A204.1 (cell line): Measurements from ENCODE around the gene FGF9.

ENCODE experiments used
- FAIRE-seq: peaks from 2 replicates; lab custom pipeline; 2012; peaks lifted over from hg19 to GRCh38; lab: Jason Lieb, UNC

FGF9 gene

DNA sequence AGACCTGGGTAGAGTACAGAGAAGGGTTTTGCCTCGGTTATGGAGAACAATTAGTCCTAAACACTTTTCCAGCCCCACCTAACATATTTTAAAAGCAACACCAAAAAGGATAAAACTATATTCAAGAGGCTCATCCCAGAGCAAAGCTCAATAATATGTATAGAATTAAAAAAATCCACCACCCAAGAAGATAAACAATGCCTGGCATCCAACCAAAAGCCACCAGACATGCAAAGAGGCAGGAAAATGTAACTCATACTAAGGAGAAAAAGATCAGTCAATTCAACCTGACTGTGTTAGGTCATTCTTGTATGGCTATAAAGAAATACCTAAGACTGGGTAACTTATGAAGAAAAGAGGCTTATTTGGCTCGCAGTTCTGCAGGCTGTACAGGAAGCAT lies 39.3 kb downstream of the FGF9 start:
- FAIRE-seq: no peak

DNA sequence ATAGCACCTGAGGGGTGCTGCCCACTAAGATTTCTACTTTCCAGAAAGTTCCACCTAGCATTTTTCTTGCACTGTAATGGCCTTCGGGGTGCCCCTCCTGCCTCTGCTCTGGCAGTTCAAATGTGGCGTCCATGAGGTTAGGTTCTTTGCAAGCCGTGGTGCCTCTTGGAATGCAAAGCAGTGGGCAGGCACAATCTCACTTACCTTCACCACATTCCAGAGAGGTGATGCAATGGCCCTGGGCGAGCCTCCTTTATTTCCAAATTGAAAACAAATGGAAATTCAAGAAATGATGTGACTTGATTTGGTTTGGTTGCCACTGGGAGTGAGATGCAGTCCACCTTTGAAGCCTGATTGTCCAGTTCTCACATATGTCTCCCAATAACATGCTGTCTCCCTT lies 46.9 kb downstream of the FGF9 start:
- no peak for FAIRE-seq

DNA sequence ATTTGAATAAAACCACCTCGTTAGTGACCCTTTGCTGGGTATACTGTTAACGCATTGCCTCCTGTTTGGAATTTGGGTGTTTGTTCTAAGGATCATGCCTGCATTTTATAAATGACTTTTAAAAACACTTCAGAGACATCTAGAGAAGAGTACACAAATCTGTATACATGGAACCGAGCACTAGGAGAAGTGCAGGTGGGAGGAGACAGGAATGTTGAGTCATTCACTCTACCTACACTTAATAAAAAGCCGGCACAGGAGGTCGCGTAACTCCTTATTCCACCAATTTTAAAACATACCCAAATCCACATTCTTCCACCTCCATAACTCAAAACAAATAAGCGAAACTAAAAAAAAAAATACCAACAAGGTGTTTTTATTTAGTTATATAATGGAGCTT lies 48.6 kb downstream of the FGF9 start:
- no peak for FAIRE-seq

DNA sequence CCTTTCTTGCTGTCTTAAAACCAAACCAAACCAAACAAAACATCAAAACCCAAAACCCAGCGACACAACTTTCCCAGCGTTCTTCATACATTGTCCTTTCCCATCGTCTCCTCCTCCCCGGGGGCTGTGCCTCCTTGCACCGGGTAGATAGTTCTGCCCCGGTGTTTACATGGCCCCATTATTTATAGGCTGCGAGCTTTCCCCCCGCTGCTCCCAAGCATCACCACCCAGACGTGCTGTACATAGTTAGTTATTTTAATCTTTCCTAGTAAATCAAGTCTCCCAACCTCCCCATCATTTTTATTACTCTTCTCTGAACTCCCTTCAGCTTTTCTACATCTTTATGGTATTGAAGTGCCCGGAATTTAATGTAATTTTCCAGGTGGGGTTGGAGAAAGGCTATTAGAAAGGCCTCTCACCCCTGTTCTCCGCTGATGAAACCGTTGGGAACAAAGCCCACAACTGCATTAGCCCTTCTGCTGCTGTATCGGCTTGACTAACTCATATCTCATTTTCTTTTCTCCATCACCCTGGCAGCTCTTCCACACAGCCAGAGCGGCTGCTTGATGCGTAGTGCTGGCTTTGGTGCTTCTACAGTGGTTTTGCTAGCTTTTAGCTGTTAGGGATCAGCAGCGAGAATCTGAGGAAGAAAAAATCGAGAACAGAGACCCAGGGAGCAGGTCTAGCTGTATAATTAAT lies 53.1 kb downstream of the FGF9 start:
- FAIRE-seq: no peak

DNA sequence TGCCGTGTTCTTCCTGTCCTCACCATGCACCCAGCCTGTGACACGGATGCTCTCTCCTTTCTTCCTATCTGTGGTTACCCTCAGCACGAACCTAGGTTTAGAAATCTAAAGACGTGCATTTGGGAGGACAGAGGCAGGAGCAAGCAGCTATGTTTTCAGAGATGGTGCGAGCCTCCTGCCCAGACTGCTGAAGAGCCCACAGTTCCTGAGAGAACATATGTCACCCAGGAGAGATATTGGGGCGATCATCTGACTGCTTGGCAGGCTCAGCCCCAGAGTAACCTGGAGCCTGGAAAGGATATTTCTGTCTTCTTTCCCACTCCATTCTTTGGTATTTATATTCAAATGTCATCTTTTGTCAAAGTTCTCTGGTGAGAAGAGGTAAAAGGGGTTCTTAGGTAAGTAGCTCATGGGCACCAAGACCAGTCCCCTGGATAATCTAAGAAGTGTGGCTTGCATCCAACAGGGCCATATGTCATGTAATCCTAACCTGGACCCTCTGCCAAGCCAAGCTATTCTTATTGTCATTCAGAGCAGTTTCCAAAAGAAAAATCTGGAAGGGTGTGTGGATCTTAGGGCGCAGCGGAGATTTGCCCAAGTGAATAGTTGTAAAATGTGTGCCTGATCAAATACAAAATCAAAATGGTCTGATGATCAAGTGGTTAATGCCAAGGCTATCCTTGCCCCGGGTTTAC lies 59.5 kb downstream of the FGF9 start:
- FAIRE-seq: no peak

DNA sequence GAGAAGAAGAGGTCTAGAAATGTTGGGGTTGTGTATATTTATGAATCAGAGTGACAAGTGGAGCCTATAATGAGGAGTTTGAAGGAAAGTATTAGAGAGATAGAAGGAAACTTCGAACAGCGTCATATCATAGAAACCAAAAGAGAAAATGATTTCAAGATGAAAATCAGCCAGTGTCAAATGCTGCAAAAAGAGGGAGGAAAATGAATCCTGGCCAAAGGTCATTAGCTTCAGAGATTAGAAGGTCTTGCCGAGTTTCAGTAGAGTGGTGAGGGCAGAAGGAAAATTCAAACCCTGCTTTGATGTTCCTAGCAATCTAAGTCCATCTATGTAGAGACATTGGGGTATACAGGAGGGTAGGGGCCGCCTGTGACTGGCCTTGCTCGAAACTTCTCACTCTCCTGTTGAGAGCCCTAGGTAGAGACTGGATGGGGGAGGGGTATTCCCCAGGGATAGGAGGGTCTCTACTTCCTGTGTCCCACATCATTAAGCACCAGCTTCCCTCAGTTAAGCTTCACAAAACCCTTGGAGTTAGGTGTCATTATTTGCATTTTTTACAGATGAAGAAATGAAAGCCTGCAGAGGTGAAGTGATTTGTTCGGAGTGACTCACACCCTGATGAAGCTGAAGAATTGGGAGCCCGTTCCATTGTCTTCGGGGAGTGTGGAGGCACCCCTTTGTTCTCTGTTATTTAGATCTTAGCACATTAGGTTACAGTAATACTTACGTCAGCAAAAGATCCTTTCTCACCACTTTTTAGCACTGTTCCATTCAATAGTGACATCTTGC lies 62.8 kb downstream of the FGF9 start:
- FAIRE-seq: no peak

DNA sequence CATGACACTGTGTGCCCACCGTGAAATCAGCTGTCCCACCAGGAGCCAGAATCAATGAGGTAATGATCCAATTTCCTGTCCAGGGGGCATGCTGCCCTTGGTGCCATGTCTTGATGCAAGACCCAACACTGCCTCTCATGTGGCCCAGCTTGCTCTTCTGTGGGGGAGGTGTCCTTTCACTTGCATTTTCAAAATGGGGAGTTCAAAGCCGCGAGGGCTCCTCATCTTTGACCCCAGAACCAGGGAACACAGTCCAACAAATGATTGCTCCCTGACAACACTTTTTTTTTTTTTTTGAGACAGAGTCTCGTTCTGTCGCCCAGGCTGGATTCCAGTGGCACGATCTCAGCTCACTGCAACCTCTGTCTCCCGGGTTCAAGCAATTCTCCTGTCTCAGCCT lies 64.1 kb downstream of the FGF9 start:
- no peak for FAIRE-seq

DNA sequence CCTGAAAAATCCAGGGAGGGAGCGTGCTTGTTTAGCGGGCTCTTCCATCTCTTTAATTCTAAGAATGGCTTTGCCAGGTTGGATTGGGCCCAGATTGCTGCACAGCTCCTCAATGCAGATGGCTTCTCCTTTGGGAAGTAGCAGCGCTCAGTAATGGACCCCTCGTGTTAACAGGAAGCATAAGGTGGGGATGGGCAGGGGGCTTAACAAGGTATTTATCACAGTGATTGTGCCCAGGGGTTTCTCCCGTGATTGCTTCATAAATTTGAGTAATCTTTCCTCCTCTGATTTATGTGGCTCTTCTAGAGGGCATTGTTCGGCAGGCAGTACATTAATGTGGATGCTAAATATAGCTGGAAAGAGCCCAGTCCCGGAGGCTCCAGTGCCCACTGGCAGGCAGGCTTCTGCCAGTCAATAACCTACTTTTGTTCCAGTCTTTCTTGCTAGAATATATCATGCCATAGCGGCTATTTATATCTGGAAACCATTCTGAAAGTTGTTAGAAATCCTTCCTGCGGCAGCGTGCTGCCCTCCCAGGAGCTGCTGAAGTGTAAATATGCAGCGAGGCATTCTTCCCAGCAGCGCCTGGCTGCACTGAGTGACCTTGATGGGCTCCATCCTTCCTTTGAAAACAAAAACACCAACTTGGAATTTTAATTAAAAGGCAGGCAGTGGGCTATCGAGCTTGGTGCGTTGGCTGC lies 65.0 kb downstream of the FGF9 start:
- FAIRE-seq: no peak

DNA sequence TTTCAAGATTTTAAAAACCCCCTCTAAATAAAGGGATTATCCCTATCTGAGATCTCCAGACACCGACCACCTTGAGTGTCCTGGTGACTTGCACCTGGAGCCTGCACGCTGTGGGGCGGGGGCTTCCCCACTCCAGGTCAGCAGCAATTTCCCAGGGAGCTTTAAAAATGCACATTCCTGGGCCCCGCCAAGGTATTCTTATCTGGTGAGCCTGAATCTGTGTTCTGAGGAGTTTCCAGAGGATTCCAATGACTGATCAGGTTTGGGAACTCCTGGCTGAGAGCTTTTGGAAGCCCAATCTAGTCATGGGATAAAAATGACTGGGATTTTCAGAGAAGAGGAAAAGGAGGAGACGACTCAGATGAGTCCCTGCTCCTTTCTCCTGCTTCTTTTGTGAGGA lies 66.1 kb downstream of the FGF9 start:
- FAIRE-seq: no peak

DNA sequence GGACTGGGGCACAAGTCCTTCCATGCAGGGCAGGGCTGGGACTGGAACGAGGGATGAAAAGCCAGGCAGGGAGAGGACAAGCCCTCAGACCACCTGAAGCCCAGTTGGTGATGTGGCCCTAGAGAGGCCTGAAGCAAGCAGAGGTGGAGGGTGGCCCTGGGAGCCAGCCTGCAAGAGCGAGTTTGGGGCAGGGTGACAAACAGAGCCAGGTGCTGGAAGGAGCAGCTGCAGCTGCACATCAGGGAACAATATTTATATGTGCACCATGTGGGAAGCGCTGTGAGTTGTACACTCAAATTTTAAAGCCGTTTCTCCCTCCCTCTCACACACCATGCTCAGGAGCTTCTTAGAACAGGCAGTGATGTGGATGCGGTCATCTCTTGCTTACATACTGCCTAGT lies 67.8 kb downstream of the FGF9 start:
- FAIRE-seq: no peak

DNA sequence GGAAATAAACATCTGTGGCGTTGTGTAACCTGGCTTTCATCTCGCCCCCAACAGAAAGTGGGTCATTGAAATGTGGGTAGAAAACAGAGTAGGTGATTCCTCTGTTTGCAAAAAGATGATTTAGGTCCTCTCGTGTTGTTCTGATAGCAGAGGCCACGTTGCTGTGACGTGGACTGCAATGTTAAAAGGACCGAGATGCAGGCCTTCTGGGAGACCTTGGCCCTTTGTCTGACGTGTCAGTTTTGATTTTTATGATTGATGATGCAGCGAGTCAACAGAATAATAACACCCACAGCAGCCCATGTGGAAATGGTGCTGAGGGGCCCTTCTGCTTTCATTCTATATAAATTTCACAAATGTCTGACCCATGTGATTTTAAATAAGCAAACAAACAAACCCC lies 68.9 kb downstream of the FGF9 start:
- FAIRE-seq: no peak

DNA sequence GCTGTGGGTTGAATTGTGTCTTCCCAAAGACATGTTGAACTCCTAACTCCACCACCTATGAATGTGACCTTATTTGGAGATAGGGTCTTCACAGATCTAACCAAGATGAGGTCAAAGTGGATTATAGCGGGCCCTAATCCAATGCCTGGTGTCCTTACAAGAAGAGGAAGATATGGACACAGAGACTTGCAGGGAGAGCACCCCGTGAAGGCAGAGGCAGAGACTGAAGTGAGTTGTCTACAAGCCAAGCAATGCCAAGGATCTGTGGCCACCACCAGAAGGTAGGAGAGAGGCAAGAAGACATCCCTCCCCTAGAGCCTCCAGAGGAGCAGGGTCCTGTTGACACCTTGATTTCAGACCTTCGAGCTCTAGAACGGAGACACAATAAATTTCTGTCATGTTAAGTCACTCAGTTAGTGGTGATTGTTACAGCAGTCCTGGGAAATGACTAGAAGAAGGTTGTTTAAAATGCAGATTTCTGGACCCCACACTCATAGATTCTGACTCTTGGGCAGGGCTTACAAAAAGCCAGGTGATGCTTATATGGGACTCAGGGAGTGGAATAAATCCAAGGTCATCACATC lies 70.6 kb downstream of the FGF9 start:
- FAIRE-seq: no peak

DNA sequence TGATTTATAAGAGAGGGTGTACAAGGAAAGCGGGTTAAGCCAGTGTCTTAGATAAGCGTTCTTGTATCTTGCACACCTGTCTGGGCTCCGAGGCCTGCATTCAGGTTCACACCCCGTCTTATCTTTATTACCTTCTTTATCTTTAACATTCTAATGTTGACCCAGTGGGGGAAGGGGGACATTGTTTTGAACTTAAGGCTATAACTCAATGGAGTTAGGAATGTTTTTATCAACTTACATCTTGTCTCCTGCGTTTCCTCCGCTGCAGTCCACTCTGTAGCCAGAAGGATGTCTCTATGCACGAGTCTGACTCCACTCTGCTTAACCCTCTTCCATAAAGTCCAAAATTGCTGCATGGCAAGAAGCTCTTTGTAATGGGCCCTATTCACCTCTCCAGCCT lies 71.2 kb downstream of the FGF9 start:
- FAIRE-seq: no peak

DNA sequence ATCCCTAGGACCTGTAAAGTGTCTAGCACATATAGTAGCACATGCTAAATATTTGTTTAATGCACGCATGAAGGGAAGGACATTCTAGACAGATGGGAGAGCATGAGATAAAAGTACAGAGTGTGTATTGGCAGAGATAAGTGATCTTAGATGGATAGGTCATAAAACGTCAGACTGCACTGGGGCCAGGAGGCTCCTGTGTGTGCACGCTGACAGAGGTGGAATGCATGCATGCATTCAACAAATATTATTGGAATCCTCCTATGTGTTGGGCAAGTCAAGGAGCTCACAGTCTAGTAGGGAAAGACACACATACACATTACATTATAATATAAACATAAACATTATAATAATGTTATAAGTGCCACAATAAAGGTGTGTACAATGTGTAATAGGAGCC lies 73.3 kb downstream of the FGF9 start:
- FAIRE-seq: no peak

DNA sequence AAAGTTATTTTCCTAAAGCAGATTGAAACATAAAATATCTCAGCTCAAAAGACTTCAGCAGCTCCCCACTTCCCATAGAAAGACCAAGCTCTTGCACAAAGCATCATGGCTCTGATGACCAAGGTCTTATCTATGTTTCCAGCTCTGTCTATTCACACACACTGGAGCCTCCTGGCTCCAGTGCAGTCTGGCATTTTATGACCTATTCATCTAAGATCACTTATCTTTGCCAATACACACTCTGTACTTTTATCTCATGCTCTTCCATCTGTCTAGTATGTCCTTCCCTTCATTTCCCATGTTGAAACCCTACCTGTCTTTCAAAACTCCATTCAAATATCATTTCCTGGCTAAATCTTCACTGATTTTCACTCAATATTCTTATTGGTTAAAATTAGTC lies 74.4 kb downstream of the FGF9 start:
- no peak for FAIRE-seq

DNA sequence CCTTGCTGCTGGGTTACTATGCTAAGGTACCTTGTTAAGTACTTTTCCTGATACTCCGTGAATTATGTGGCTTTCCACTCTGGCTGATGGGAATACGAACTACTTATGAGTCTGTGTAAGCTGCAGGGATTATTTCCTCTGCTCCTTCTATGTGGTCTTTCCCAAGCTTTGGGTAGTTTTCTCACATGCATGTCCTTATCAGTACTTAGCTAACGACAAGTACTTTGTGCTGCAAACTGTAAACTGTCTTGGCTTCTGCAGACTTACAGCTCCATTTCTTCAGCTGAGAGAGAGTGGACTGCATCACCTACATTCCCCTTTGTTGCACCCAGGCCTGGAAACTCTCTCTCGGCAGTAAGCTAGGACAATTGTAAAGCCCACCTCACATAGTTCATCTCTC lies 76.6 kb downstream of the FGF9 start:
- FAIRE-seq: no peak

DNA sequence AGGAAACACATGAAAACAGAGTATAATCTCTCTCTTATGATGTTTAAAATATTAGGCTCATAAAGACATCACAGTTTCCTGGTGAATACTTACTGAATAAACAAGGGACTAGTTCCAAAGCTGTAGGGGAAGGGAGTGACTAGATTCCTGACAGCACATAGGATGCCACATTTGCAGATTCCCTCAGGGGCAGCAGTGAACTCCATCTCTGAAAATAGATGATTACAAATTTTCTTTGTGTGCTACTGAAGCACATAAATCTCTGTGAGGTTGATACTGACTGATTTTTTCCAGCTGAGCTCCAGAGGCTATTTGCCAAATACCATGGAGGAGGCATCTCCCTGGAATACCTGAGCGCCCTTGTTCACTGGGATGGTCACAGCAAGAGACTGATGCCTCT lies 77.3 kb downstream of the FGF9 start:
- no peak for FAIRE-seq

DNA sequence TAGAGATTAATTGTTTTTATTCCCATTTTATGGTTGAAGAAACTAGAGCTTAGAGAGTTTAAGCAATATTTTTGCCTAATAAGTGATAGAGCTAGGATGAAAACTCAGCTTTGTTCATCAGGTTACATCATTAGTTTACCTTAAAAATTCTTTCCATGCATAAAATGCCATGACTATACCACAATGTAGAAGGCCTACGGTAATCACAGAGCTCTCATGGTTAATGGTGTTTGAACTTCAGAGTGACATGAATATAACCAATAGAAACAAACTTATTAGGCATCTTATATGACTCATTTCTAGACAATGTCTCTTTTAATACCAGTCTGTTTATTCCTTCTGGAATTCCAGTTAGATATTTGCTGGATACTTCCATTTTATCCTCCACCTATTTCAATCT lies 78.5 kb downstream of the FGF9 start:
- FAIRE-seq: no peak

DNA sequence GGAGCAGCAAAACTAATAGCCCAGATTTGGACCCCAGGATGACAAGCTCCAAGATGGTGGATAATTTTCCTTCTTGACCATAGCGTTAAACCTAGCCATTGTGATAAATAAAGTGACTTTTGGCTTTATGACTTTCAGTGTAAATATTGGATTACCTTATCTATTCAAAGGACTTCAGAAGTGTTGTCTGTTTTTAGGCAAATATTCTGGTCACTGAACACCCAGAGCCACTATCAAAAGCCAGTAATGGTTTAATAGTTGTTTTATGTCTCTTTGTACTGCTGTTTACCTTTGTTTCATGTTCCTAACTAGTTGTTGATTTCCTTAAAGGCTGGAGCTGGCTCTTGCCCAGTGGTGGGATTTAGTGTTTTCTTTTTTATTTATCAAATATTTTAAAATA lies 81.6 kb downstream of the FGF9 start:
- FAIRE-seq: no peak

DNA sequence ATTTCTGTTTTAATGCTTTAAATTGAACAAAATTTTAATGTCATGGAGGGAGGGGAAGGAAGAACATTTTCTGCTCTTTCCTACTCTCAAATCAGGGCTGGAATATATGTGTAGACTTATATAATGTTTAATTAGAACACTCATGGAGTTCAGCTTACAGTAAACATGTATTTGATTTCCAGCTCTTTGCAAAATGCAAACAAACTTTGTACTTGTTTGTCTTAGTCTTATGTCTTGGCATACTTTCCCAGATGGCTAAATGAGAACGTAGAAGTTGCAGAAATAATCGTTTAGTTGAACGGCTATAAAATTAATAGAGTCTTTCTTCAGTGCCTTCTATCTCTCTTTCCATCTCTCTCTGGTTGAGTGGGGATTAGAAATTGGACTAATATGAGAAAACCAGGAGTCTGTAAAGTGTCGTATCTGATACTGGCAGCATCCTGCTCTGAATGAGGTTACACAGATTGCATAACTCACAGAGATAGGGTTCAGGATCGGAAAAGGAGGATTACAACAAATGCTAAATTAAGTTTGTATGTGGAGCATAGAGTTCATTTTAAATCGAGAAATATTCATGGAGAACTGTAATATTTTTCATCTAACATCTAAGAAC lies 82.3 kb downstream of the FGF9 start:
- no peak for FAIRE-seq
